ENCODE results near the gene ETNPPL. TPM values are rescaled to one million over a fixed set of nuclear protein-coding genes. Genes with fewer than 3 reads are reported as not detected.

Gene ETNPPL
- total RNA-seq, 1 donor from 2014 or later: not detected

- H3K36me3 Mint-ChIP-seq: no peaks in the 10 kb centered on the region
These were observed 53.1 kb downstream of the ETNPPL start for GRCh38 chr4:108709722-108710121.

GRCh38 chr4:108709234-108709633 is 53.6 kb downstream of the ETNPPL start:
- Mint-ChIP-seq H3K36me3 (no peaks in the 10 kb centered on the region), H3K9me3 (peaks cover 4% of the 10 kb centered on the region), H3K4me3 (no peak overlapping the region), H3K4me1 (peaks cover 4% of the 10 kb centered on the region), H3K27ac (no peak overlapping the region), H3K27me3 (ENCODE audit: low read depth) (peaks cover 4% of the 10 kb centered on the region)
- no peak for DNase-seq (ENCODE audit: low spot score in 2 of 2, unreplicated experiment in 2 of 2)
- no peak for TF ChIP-seq CTCF (IDR thresholded peaks at IDR 0.05; ENCODE audit: unreplicated experiment)

More at GRCh38 chr4:108709722-108710121, 53.1 kb downstream of the ETNPPL start:
- DNase-seq (ENCODE audit: low spot score in 2 of 2, unreplicated experiment in 2 of 2): no peak
- Mint-ChIP-seq H3K9me3 (peaks cover 4% of the 10 kb centered on the region), H3K4me3 (no peak overlapping the region), H3K4me1 (peaks cover 6% of the 10 kb centered on the region), H3K27ac (no peak overlapping the region), H3K27me3 (ENCODE audit: low read depth) (peaks cover 4% of the 10 kb centered on the region)
- no peak for TF ChIP-seq CTCF (IDR thresholded peaks at IDR 0.05; ENCODE audit: unreplicated experiment)

GRCh38 chr4:108706289-108706688 is 56.6 kb downstream of the ETNPPL start:
- Mint-ChIP-seq H3K36me3 (no peaks in the 10 kb centered on the region), H3K9me3 (peaks cover 4% of the 10 kb centered on the region), H3K27me3 (ENCODE audit: low read depth) (peaks cover 2% of the 10 kb centered on the region), H3K27ac (no peak overlapping the region), H3K4me1 (no peaks in the 10 kb centered on the region), H3K4me3 (no peak overlapping the region)
- DNase-seq (ENCODE audit: low spot score in 2 of 2, unreplicated experiment in 2 of 2): no peak
- no peak for TF ChIP-seq CTCF (IDR thresholded peaks at IDR 0.05; ENCODE audit: unreplicated experiment)

GRCh38 chr4:108703966-108704365 is 58.9 kb downstream of the ETNPPL start:
- H3K27me3 Mint-ChIP-seq (ENCODE audit: low read depth): no peaks in the 10 kb centered on the region
- H3K36me3 Mint-ChIP-seq: no peaks in the 10 kb centered on the region
- H3K4me1 Mint-ChIP-seq: peaks cover 2% of the 10 kb centered on the region
- no peak for TF ChIP-seq CTCF (IDR thresholded peaks at IDR 0.05; ENCODE audit: unreplicated experiment)
- H3K27ac Mint-ChIP-seq: no peak overlapping the region
- no peak overlapping the region for H3K4me3 Mint-ChIP-seq
- no peak for DNase-seq (ENCODE audit: low spot score in 2 of 2, unreplicated experiment in 2 of 2)
- no peaks in the 10 kb centered on the region for H3K9me3 Mint-ChIP-seq

GRCh38 chr4:108703370-108703769 is 59.5 kb downstream of the ETNPPL start:
- H3K27ac Mint-ChIP-seq: no peak overlapping the region
- no peaks in the 10 kb centered on the region for H3K9me3 Mint-ChIP-seq
- no peak for DNase-seq (ENCODE audit: low spot score in 2 of 2, unreplicated experiment in 2 of 2)
- H3K36me3 Mint-ChIP-seq: no peaks in the 10 kb centered on the region
- H3K27me3 Mint-ChIP-seq (ENCODE audit: low read depth): peaks cover 2% of the 10 kb centered on the region
- H3K4me1 Mint-ChIP-seq: peaks cover 2% of the 10 kb centered on the region
- H3K4me3 Mint-ChIP-seq: no peak overlapping the region
- TF ChIP-seq CTCF (IDR thresholded peaks at IDR 0.05; ENCODE audit: unreplicated experiment): no peak

- no peak for TF ChIP-seq CTCF (IDR thresholded peaks at IDR 0.05; ENCODE audit: unreplicated experiment)
- H3K36me3 Mint-ChIP-seq: no peaks in the 10 kb centered on the region
- no peak overlapping the region for H3K4me3 Mint-ChIP-seq
- no peak overlapping the region for H3K27ac Mint-ChIP-seq
- peaks cover 2% of the 10 kb centered on the region for H3K4me1 Mint-ChIP-seq
- peaks cover 2% of the 10 kb centered on the region for H3K27me3 Mint-ChIP-seq (ENCODE audit: low read depth)
- no peak for DNase-seq (ENCODE audit: low spot score in 2 of 2, unreplicated experiment in 2 of 2)
- H3K9me3 Mint-ChIP-seq: no peaks in the 10 kb centered on the region
These were observed 59.9 kb downstream of the ETNPPL start for GRCh38 chr4:108702960-108703359.

All from mesothelial cell of epicardium (in vitro differentiated cells).